Fibroblast of mammary gland (primary cell): Measurements from ENCODE around the gene SNX14.
A peak's percentile ranks its signal among the peaks of the same experiment; 100 is the strongest.

Experiments
- DNase-seq: peaks from one replicate; pipeline ENCODE4 v3.0.0-alpha.2; 2010; ENCODE audit warnings: low read depth
- H3K4me3 ChIP-seq: 2 replicates; pipeline ENCODE4 v1.5.1; 2011; ENCODE audit warnings: low read depth, mild to moderate bottlenecking, low read length, moderate library complexity; ENCODE audit not compliant: control insufficient read depth
- CTCF ChIP-seq: conservative IDR thresholded peaks from 2 replicates; pipeline ENCODE4 v1.5.1; 2011; ENCODE audit warnings: low read depth, low read length, inconsistent platforms; ENCODE audit not compliant: control insufficient read depth, insufficient read depth

The SNX14 gene

DNA sequence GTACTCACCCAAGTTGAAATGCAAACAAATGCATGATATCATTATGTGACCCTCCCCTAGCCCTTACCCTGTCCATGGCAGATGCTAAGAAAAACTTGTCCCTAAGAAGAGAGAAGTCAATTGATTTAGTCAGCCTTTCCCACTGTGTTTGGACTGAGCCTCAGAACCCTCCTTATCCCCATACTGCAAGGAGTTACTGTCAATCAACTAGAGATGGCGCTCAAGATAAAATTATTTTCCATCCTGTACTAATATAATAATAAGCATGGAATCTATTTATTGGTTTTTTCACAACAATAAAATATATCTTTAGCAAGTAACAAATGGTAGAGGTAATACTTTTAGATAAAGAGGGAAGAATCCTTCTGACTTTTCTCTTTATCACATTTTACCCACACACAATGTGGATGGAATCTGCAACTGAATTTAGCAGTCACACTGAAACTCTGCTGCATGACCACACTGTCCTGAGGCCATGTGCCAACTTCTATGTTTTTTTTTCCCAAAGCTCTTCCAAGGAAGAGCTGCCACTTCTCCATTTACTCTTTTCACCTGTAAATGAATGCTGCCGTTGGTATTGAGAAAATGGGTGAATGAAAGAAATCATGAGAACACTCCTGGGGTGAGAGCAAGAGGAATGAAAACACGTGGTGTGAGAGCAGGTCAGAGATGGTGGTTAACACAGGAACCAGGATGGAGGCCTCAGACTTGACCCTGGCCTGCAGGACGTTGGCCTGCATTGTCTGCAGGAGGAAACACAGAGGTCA, 133.3 kb downstream of the SNX14 start:
- no peak overlapping the region for H3K4me3 ChIP-seq
- DNase-seq = no peak
- TF ChIP-seq CTCF = no peak

GRCh38 chr6:85459224-85459901, 134.3 kb downstream of the SNX14 start:
- TF ChIP-seq CTCF = no peak
- H3K4me3 ChIP-seq = no peak overlapping the region
- peak; percentile 95 for DNase-seq

DNA sequence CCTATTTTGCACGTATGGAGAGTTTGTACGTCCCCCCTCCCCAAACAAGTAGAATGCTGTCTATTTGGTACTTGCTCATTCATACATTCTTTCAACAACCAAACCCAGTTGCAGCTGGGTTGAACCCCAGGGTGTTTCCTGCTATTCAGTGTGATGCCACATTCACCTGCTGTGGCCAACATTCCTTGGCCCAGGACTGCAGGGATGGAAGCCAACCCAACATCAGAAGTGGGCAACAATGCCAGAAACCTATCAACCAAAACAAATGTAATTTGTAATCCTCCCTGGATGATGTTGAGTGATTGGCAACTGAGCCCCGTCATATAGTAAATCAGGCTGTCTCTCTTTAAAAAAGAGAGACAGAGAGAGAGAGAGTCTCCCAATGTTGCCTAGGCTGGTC, 134.9 kb downstream of the SNX14 start:
- DNase-seq = no peak
- no peak overlapping the region for H3K4me3 ChIP-seq
- TF ChIP-seq CTCF = no peak

GRCh38 chr6:85458184-85458583, 135.5 kb downstream of the SNX14 start:
- DNase-seq = no peak
- no peak for TF ChIP-seq CTCF
- no peak overlapping the region for H3K4me3 ChIP-seq

- no peak overlapping the region for H3K4me3 ChIP-seq
- DNase-seq = no peak
- no peak for TF ChIP-seq CTCF
Observed at GRCh38 chr6:85456782-85457181, 136.9 kb downstream of the SNX14 start.
